GM18508 (cell line): Measurements from ENCODE around the gene LRRC36.

ENCODE experiments used
- ATAC-seq: cut with Tn5 transposase; IDR thresholded peaks from one replicate; pipeline ENCODE4 v1.9.1; 2021; ENCODE audit warnings: moderate number of reproducible peaks; ENCODE audit not compliant: insufficient read depth, unreplicated experiment

LRRC36 gene, protein sequence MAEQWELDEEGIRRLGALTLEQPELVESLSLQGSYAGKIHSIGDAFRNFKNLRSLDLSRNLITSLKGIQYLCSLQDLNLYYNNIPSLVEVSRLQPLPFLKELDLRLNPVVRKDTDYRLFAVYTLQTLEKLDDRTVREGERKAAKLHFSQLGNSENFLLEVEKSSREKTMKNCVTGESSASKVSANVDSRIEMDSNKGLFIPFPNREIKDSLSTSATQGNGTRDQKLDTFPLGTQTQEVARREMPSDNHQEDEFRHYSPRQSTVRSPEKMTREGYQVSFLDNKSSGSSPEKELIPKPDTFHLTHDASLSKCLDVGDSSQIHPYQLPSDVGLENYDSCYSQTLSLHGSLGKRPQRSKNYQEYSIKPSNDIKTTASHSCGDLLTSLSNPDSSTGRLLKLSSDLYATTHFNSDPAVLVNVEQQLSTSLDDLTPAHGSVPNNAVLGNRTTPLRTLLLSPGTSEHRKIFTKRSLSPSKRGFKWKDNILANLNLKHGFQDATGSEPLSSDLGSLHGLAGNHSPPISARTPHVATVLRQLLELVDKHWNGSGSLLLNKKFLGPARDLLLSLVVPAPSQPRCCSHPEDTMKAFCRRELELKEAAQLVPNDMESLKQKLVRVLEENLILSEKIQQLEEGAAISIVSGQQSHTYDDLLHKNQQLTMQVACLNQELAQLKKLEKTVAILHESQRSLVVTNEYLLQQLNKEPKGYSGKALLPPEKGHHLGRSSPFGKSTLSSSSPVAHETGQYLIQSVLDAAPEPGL

GRCh38 chr16:67326472-67327309, at the start of gene LRRC36, which contains the start of gene KCTD19:
LRRC36 (plus strand) TSS chr16:67326815; CDS start chr16:67326863, 48 bp downstream.
KCTD19 (minus strand) TSS chr16:67326741; CDS start chr16:67326707, 34 bp downstream.
- ATAC-seq, result no peak

GRCh38 chr16:67277294-67277998, 49.2 kb upstream of the LRRC36 start:
- ATAC-seq, result no peak

- no peak for ATAC-seq
These were observed 48.4 kb upstream of the LRRC36 start for GRCh38 chr16:67277999-67278772.

GRCh38 chr16:67278773-67279295, 47.8 kb upstream of the LRRC36 start:
- no peak for ATAC-seq

DNA sequence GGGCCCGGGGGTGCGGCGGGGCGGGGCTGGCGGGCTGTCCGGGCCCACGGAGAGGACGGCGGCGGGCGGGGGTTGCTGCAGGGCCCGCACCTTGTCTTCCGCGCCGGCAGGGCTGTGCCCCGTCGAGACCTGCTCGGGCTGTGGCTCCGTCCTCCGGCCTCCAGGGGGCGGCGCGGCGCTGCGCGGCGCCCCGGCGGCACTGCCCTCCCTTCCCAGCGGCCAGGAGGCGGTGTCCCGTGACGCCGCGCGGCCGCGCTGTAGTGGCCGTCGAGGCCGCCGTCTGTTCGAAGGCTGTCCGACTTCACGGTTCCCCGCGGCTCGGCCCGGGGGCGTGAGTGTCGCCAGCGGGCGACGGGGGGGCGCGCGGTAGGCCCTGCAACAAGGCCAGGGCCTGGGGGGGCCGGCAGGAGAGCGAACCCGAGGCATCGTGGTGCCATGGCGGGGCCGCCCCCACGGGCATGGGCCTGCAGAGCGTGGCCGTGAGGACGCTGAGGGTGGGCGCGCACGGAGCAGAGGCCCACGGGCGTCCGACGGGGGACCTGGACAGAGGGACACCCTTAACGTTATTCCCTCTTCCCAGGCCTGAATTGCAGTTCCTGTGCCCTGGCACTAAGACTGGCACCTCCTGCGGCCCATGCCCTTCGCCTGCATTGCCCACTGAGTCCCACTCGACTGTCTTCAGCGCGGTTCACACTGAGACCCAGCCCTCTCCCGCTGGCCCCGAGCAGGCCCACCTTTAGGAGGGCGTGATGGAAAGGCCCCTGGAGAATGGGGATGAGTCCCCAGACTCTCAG, 47.1 kb upstream of the LRRC36 start, which contains the start of gene PLEKHG4:
TSS of gene PLEKHG4 (plus strand) at position 237 of the 794 bp plus-strand sequence. CDS start at position 750, 513 bp downstream.
- ATAC-seq, result no peak

DNA sequence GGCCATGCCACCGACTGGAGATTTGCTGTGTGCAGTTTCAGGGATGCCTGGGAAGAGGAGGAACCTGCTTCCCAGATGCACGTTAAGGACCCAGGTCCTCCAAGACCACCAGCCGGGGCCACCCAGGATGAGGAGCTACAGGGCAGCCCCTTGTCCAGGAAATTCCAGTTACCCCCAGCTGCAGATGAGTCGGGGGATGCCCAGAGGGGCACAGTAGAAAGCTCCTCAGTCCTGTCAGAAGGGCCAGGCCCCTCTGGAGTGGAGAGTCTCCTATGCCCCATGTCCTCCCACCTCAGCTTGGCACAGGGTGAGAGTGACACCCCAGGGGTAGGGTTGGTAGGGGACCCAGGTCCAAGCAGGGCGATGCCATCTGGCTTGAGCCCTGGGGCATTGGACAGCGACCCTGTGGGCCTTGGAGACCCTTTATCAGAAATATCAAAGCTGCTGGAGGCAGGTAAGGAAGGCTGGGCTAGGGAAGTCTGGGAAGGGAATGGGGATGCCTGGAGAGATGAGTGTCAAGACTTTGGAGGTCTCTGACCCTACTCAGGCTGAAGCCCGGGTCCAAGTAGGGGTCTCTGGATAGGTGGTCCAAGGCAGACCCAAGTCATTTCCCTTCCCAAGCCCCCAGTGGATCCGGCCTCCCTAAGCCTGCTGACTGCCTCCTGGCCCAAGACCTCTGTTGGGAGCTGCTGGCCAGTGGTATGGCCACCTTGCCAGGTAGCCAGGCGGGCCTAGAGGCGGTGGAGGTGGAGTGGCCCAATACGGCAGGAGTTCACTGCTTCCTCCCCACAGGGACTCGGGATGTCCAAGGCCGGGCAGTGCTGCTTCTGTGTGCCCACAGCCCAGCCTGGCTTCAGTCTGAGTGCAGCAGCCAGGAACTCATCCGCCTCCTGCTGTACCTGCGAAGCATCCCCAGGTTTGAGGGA, 46.3 kb upstream of the LRRC36 start:
- ATAC-seq, result no peak

DNA sequence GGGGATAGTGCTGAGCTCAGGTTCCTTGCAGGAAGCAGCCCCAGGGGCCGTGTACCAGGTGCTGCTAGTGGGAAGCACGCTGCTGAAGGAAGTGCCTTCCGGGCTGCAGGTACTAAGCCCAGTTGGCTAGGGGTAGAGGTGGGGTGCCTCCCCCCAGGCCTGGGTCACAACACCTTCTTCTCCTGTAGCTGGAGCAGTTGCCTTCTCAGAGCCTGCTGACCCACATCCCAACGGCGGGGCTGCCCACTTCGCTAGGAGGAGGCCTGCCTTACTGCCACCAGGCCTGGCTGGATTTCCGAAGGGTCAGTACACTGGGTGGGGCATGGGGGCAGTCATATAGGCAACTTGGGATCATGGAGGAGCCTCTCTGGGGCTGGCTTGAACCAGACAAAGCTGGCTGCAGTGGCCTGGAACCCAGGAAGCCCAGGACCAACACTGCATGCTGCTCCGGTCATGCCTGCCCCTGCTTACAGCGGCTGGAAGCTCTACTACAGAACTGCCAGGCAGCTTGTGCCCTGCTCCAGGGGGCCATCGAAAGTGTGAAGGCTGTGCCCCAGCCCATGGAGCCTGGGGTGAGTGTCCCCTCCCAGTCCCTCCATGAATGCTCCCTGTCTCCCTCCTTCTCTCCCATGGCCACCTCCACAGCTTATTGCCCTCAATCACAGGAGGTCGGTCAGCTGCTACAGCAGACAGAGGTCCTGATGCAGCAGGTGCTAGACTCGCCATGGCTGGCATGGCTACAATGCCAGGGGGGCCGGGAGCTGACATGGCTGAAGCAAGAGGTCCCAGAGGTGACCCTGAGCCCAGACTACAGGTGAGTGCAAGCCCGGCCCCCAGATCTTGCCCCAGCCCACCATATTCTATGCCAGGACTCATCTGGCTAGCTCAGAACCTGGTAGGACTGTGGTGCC, 44.8 kb upstream of the LRRC36 start:
- no peak for ATAC-seq

DNA sequence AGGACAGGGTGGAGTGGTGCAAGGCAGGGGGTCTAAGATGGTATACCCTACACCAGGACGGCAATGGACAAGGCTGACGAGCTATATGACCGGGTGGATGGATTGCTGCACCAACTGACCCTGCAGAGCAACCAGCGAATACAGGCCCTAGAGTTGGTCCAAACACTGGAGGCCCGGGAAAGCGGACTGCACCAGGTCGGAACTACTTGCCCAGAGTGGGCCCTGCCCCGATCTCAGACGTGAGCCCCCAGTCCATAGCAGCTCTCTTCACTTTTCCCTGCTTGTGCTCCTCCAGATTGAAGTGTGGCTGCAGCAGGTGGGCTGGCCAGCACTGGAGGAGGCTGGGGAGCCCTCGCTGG, 44.2 kb upstream of the LRRC36 start:
- no peak for ATAC-seq

- ATAC-seq, result no peak
These were observed 43.4 kb upstream of the LRRC36 start for GRCh38 chr16:67283039-67283825.

GRCh38 chr16:67283826-67284555, 42.6 kb upstream of the LRRC36 start:
- ATAC-seq, result no peak

DNA sequence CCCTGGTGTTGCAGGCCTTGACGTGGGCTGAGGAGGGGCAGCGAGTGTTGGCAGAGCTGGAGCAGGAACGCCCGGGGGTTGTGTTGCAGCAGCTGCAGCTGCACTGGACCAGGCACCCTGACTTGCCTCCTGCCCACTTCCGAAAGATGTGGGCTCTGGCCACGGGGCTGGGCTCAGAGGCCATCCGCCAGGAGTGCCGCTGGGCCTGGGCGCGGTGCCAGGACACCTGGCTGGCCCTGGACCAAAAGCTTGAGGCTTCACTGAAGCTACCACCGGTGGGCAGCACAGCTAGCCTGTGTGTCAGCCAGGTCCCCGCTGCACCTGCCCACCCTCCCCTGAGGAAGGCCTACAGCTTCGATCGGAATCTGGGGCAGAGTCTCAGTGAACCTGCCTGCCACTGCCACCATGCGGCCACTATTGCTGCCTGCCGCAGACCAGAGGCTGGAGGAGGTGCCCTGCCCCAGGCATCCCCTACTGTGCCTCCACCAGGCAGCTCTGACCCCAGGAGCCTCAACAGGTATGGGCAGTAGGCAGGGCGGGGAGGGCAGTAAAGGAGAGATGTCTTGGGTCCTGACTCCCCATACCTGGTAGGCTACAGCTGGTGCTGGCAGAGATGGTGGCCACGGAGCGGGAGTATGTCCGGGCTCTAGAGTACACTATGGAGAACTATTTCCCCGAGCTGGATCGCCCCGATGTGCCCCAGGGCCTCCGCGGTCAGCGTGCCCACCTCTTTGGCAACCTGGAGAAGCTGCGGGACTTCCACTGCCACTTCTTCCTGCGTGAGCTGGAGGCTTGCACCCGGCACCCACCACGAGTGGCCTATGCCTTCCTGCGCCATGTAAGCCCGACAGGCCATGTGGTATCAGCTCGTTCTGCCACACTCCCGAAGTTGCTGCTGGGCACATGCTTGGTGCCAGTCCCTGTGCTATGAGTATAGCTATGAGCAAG, 41.6 kb upstream of the LRRC36 start:
- no peak for ATAC-seq

GRCh38 chr16:67286441-67287235, 40.0 kb upstream of the LRRC36 start:
- ATAC-seq, result no peak

DNA sequence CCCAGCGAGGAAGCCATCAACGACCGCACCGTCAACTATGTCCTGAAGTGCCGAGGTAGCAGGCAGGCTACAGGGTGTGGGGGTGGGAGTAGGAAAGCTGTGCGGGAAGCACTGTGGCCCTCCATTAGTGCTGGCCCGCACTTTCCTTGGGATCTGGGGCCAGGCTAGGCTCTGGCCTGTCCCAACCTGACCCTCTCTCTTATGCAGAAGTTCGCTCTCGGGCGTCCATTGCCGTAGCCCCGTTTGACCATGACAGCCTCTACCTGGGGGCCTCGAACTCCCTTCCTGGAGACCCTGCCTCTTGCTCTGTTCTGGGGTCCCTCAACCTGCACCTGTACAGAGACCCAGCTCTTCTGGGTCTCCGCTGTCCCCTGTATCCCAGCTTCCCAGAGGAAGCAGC, 38.7 kb upstream of the LRRC36 start:
- ATAC-seq, result no peak
